HEK293 (cell line): ENCODE data around the gene ARHGAP10.

ENCODE experiments used
- EGR2 ChIP-seq: fragments of 450-650 bp; formaldehyde crosslinking; IDR thresholded peaks from 2 replicates; pipeline ENCODE4 v1.5.1; 2016; ENCODE audit warnings: low read depth, missing biosample characterization, missing genetic modification characterization
- GLI4 ChIP-seq: fragments of 450-650 bp; formaldehyde crosslinking; IDR thresholded peaks from 2 replicates; pipeline ENCODE4 v1.5.1; 2016; ENCODE audit warnings: missing biosample characterization, missing genetic modification characterization
- IKZF3 ChIP-seq: fragments of 450-650 bp; IDR thresholded peaks from 2 replicates; pipeline ENCODE4 v1.5.0; 2018; ENCODE audit warnings: missing biosample characterization, mild to moderate bottlenecking, missing genetic modification characterization, moderate library complexity
- KLF16 ChIP-seq: fragments of 450-650 bp; formaldehyde crosslinking; IDR thresholded peaks from 2 replicates; pipeline ENCODE4 v1.5.1; 2017; ENCODE audit warnings: missing biosample characterization, missing genetic modification characterization
- KLF9 ChIP-seq: fragments of 450-650 bp; formaldehyde crosslinking; IDR thresholded peaks from 2 replicates; pipeline ENCODE4 v1.5.1; 2016; ENCODE audit warnings: missing biosample characterization, missing genetic modification characterization, low read depth
- PRDM10 ChIP-seq: fragments of 450-650 bp; formaldehyde crosslinking; IDR thresholded peaks from 2 replicates; pipeline ENCODE4 v1.5.1; 2016; ENCODE audit warnings: missing biosample characterization, missing genetic modification characterization
- SALL2 ChIP-seq: fragments of 450-650 bp; formaldehyde crosslinking; IDR thresholded peaks from 2 replicates; pipeline ENCODE4 v1.5.0; 2017; ENCODE audit warnings: missing biosample characterization, mild to moderate bottlenecking, missing genetic modification characterization, borderline replicate concordance
- TCF7L2 ChIP-seq: IDR thresholded peaks from 2 replicates; pipeline ENCODE4 v1.6.1; 2011; ENCODE audit warnings: low read depth, mild to moderate bottlenecking, inconsistent platforms, low read length, moderate library complexity, borderline replicate concordance
- WT1 ChIP-seq: fragments of 450-650 bp; formaldehyde crosslinking; IDR thresholded peaks from 2 replicates; pipeline ENCODE4 v1.5.1; 2016; ENCODE audit warnings: missing biosample characterization, missing genetic modification characterization
- ZBTB1 ChIP-seq: fragments of 450-650 bp; formaldehyde crosslinking; IDR thresholded peaks from 2 replicates; pipeline ENCODE4 v1.5.1; 2016; ENCODE audit warnings: missing biosample characterization, missing genetic modification characterization
- ZBTB11 ChIP-seq: fragments of 450-650 bp; formaldehyde crosslinking; conservative IDR thresholded peaks from 2 replicates; pipeline ENCODE4 v1.5.1; 2016; ENCODE audit warnings: low read depth, missing biosample characterization, missing genetic modification characterization
- ZBTB6 ChIP-seq: fragments of 450-650 bp; formaldehyde crosslinking; IDR thresholded peaks from 2 replicates; pipeline ENCODE4 v1.5.1; 2017; ENCODE audit warnings: missing biosample characterization, missing genetic modification characterization
- ZFP3 ChIP-seq: fragments of 450-650 bp; formaldehyde crosslinking; IDR thresholded peaks from 2 replicates; pipeline ENCODE4 v1.5.1; 2016; ENCODE audit warnings: low read depth, missing biosample characterization, missing genetic modification characterization
- ZNF132 ChIP-seq: fragments of 450-650 bp; formaldehyde crosslinking; IDR thresholded peaks from 2 replicates; pipeline ENCODE4 v1.5.1; 2017; ENCODE audit warnings: missing biosample characterization, missing genetic modification characterization, borderline replicate concordance
- ZNF148 ChIP-seq: fragments of 450-650 bp; formaldehyde crosslinking; IDR thresholded peaks from 2 replicates; pipeline ENCODE4 v1.5.0; 2017; ENCODE audit warnings: missing biosample characterization, missing genetic modification characterization, borderline replicate concordance
- ZNF175 ChIP-seq: fragments of 450-650 bp; formaldehyde crosslinking; IDR thresholded peaks from 2 replicates; pipeline ENCODE4 v1.5.1; 2016; ENCODE audit warnings: missing biosample characterization, missing genetic modification characterization
- ZNF19 ChIP-seq: fragments of 450-650 bp; formaldehyde crosslinking; IDR thresholded peaks from 2 replicates; pipeline ENCODE4; 2016; ENCODE audit warnings: missing biosample characterization, missing genetic modification characterization, low read depth
- ZNF324 ChIP-seq: fragments of 450-650 bp; formaldehyde crosslinking; IDR thresholded peaks from 2 replicates; pipeline ENCODE4 v1.5.1; 2016; ENCODE audit warnings: missing biosample characterization, missing genetic modification characterization
- ZNF335 ChIP-seq: fragments of 450-650 bp; formaldehyde crosslinking; conservative IDR thresholded peaks from 2 replicates; pipeline ENCODE4 v1.5.1; 2016; ENCODE audit warnings: missing biosample characterization, missing genetic modification characterization
- ZNF416 ChIP-seq: fragments of 450-650 bp; formaldehyde crosslinking; IDR thresholded peaks from 2 replicates; pipeline ENCODE4 v1.5.1; 2016; ENCODE audit warnings: missing biosample characterization, missing genetic modification characterization
- ZNF510 ChIP-seq: fragments of 450-650 bp; formaldehyde crosslinking; IDR thresholded peaks from 2 replicates; pipeline ENCODE4 v1.5.1; 2018; ENCODE audit warnings: mild to moderate bottlenecking, missing genetic modification characterization, missing biosample characterization; ENCODE audit not compliant: insufficient replicate concordance
- ZNF521 ChIP-seq: fragments of 450-650 bp; formaldehyde crosslinking; IDR thresholded peaks from 2 replicates; pipeline ENCODE4 v1.5.1; 2017; ENCODE audit warnings: missing biosample characterization, mild to moderate bottlenecking, missing genetic modification characterization
- ZNF560 ChIP-seq: fragments of 450-650 bp; formaldehyde crosslinking; IDR thresholded peaks from 2 replicates; pipeline ENCODE4 v1.5.1; 2017; ENCODE audit warnings: missing biosample characterization, missing genetic modification characterization, borderline replicate concordance
- ZNF692 ChIP-seq: fragments of 450-650 bp; formaldehyde crosslinking; IDR thresholded peaks from 2 replicates; pipeline ENCODE4 v1.5.1; 2016; ENCODE audit warnings: missing biosample characterization, missing genetic modification characterization
- ZNF701 ChIP-seq: fragments of 450-650 bp; formaldehyde crosslinking; IDR thresholded peaks from 2 replicates; pipeline ENCODE4 v1.5.1; 2016; ENCODE audit warnings: missing biosample characterization, missing genetic modification characterization
- ZNF768 ChIP-seq: fragments of 450-650 bp; formaldehyde crosslinking; IDR thresholded peaks from 2 replicates; pipeline ENCODE4 v1.5.1; 2018; ENCODE audit warnings: missing biosample characterization, mild to moderate bottlenecking, missing genetic modification characterization

Gene ARHGAP10

GRCh38 chr4:147683717-147684700 lies 47.9 kb upstream of the ARHGAP10 start, which contains the start of gene PRMT9 (continued):
- TF ChIP-seq ZBTB6 (tag by site-specific recombination) (no peak), WT1 (tag by site-specific recombination) (no peak), ZNF132 (tag by site-specific recombination) (no peak), TCF7L2 (no peak), ZNF510 (no peak), IKZF3 (tag by site-specific recombination) (0 out of 2 replicates have a peak, but pooled peaks have one; percentile 32), ZFP3 (tag by site-specific recombination) (no peak), SALL2 (tag by site-specific recombination) (no peak), ZNF416 (tag by site-specific recombination) (no peak), ZBTB1 (tag by site-specific recombination) (peak; percentile 17; the same call in 1 of the 2 replicates), KLF16 (tag by site-specific recombination) (no peak), KLF9 (tag by site-specific recombination) (no peak; the same call in 1 of the 2 replicates), ZBTB11 (tag by site-specific recombination) (0 out of 2 replicates have a peak, but pooled peaks have one; percentile 13), ZNF768 (tag by site-specific recombination) (peak; percentile 86), ZNF692 (0 out of 2 replicates have a peak, but pooled peaks have one; percentile 49), GLI4 (tag by site-specific recombination) (no peak), ZNF175 (tag by site-specific recombination) (no peak), PRDM10 (tag by site-specific recombination) (peak; percentile 90), ZNF335 (peak; percentile 86), ZNF560 (tag by site-specific recombination) (no peak), ZNF521 (tag by site-specific recombination) (no peak), ZNF19 (no peak), EGR2 (tag by site-specific recombination) (no peak), ZNF324 (tag by site-specific recombination) (no peak), ZNF148 (tag by site-specific recombination) (no peak), ZNF701 (no peak)
